NCI-H2107 (cell line): Measurements from ENCODE around the gene SCYGR7.
"Not testable (repeated sequence)": the region's sequence is repeated elsewhere in the genome, so short reads cannot be mapped to it uniquely, and the experiment has no call there.

ENCODE experiments used
- DNase-seq: peaks from one replicate; lab custom pipeline; 2025; lab: John Stamatoyannopoulos, UW

The SCYGR7 gene

GRCh38 chr2:227728035-227728434 lies at the start of gene SCYGR7:
TSS of gene SCYGR7 (plus strand) at chr2:227728335. CDS start at chr2:227728335, 0 bp downstream.
- no peak for DNase-seq

- no peak for DNase-seq
Measured at GRCh38 chr2:227684258-227684657, 43.9 kb upstream of the SCYGR7 start.

- no peak for DNase-seq
Measured at GRCh38 chr2:227687189-227687588, 40.9 kb upstream of the SCYGR7 start.

- DNase-seq: no peak
Measured at GRCh38 chr2:227696990-227697679, 31.0 kb upstream of the SCYGR7 start.

- DNase-seq: no peak
Measured at GRCh38 chr2:227701556-227701955, 26.6 kb upstream of the SCYGR7 start.

GRCh38 chr2:227703280-227703732 lies 24.8 kb upstream of the SCYGR7 start:
- DNase-seq: no peak

GRCh38 chr2:227703961-227704360 lies 24.2 kb upstream of the SCYGR7 start:
- DNase-seq: no peak

- no peak for DNase-seq
Measured at GRCh38 chr2:227706859-227707258, 21.3 kb upstream of the SCYGR7 start.

- no peak for DNase-seq
Measured at GRCh38 chr2:227707390-227707789, 20.7 kb upstream of the SCYGR7 start.

GRCh38 chr2:227710986-227711385 lies 17.1 kb upstream of the SCYGR7 start:
- no peak for DNase-seq

- DNase-seq: no peak
Measured at GRCh38 chr2:227713291-227713690, 14.8 kb upstream of the SCYGR7 start.

- no peak for DNase-seq
Measured at GRCh38 chr2:227716501-227716900, 11.6 kb upstream of the SCYGR7 start.

- DNase-seq: no peak
Measured at GRCh38 chr2:227717687-227718567, 10.2 kb upstream of the SCYGR7 start, which contains the start of gene SLC19A3. TSS of gene SLC19A3 (minus strand) at chr2:227718028. CDS start at chr2:227702318, 15,710 bp downstream.

GRCh38 chr2:227719641-227720040 lies 8.5 kb upstream of the SCYGR7 start:
- no peak for DNase-seq

GRCh38 chr2:227720680-227721079 lies 7.5 kb upstream of the SCYGR7 start:
- no peak for DNase-seq

- not testable (repeated sequence) for DNase-seq
Measured at GRCh38 chr2:227722821-227723220, 5.3 kb upstream of the SCYGR7 start.

- DNase-seq: no peak
Measured at GRCh38 chr2:227724394-227725039, 3.6 kb upstream of the SCYGR7 start, which contains the start of gene SCYGR6. TSS of gene SCYGR6 (minus strand) at chr2:227724757. CDS start at chr2:227724757, 0 bp downstream.

- DNase-seq: no peak
Measured at GRCh38 chr2:227739351-227739750, 11.2 kb downstream of the SCYGR7 start.

GRCh38 chr2:227740705-227741104 lies 12.6 kb downstream of the SCYGR7 start:
- not testable (repeated sequence) for DNase-seq

- no peak for DNase-seq
Measured at GRCh38 chr2:227745594-227745993, 17.5 kb downstream of the SCYGR7 start, which contains the start of gene SCYGR8. TSS of gene SCYGR8 (plus strand) at chr2:227745894. CDS start at chr2:227745894, 0 bp downstream.

- no peak for DNase-seq
Measured at GRCh38 chr2:227748079-227748478, 19.9 kb downstream of the SCYGR7 start.

GRCh38 chr2:227756261-227756660 lies 28.1 kb downstream of the SCYGR7 start:
- DNase-seq: not testable (repeated sequence)
